T-helper 2 cell (primary cell): ENCODE measurements around the gene KCND2.
"Not testable (repeated sequence)": the region's sequence is repeated elsewhere in the genome, so short reads cannot be mapped to it uniquely, and the experiment has no call there.

Source experiments
- DNase-seq, 5 experiments: peaks; one replicate each; pipeline versions ENCODE4 v3.0.0 to v3.0.0-alpha.2; 2012 to 2022

The KCND2 gene

DNA sequence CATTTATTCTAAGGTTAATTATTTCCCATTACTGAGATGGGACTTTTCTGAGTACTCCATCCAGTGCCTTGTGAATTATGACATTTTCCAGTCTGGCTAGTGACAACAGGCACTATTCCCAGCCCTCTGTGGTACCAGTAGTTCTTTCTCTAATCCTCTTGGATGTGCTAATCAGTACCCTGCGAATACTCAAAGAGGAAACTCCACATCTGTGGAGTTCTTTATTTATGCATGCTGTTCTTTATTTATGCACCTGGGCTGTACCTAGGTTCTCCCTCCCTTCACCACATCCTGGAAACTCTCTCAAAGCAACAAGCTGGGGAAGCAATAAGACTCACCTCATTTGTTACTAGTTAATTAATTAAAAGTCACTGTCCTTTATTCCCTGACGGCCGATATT, 501.5 kb downstream of the KCND2 start:
- no peak for DNase-seq

DNA sequence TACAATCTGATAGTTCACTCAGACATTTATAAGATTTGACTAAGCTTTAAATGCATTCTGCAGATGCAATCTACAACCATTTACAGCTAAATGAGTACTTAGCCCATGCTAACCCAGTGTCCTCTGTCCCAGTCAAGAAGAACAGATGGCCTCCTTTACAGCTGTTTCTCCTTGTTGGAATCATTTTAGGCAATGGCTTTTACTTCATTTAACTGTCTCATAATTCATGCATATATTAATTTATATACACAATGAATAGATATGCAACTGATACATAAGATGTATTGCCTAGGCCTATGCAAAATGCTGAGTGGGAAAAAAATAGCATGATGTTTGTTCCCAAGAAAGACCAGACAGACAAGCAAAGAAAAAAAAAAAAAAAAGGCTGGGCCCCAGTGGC, 502.8 kb downstream of the KCND2 start:
- no peak for DNase-seq

DNA sequence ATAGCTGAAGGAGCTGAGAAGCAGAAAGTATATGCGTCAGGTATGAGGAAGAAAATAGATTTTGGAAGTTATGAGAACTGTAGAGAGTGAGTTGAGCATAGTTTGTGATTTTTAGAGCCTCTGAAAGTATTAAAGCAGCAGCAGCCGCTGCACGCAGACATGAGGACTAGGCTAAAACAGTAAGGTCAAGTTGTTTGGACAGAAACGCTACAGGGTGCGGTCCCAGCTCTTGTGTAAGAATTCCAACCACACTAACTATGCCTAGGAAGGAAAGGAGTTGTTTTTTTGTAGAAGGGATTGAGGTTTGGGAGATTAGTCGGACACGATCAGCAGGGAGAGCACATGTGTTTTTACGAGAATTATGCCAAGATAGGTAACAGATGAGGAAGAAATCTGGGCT, 506.1 kb downstream of the KCND2 start:
- DNase-seq: not testable (repeated sequence)

DNA sequence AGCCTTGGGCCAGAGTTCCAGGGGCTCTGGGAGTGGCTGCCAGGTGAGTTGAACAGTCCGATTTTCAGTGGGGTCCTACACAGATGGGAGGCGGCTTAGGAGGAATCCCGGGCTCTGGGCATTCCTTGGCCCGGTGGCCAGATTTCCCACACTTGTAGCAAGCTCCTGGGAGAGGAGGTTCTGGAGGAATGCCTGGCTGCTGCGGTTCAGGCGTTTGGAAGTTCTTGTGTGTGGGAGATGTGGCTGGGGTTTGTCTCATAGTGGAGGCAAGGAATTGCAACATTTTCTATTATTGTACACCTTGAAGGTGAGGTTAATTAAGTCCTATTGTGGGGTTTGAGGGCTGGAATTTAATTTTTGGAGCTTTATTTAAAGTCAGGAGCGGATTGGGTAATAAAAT, 507.5 kb downstream of the KCND2 start:
- DNase-seq: not testable (repeated sequence)

DNA sequence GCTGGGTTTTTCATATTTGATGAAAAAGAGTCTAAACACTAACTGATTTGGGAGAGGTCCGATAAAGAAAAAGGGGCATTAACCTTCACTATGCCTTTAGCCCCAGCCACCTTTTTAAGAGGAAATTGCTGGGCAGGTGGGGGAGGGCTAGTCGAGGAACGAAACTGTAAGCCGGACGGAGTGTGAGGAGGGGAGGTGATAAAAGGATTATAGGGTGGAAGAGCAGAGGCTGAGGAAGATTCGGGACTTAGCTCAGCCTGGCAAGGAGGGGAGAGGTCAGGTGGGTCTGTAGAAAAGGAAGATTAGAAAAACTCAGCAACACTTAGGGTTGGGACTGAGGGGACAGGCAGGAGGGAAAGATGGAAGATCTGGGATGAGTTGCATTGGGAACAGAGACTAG, 508.0 kb downstream of the KCND2 start:
- DNase-seq: no peak

DNA sequence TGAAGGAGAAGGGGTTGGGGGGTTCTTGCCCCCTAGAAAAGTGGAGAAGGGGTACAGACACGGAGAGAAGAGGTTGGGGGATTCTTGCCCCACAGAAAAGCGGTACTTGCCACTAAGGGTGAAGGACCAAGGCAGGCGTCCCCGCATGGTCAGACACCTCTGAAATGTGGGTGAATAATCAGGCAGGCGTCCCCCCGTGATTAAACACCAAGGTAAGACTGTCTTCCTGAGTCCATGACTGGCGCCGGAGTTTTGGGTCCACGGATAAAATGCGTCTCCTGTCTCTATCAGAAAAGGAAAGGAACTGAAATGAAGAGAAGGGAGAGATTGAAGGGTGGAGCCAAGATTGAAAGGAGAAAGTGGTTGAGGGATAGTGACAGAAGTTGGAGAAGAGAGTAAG, 508.9 kb downstream of the KCND2 start:
- DNase-seq: not testable (repeated sequence)

DNA sequence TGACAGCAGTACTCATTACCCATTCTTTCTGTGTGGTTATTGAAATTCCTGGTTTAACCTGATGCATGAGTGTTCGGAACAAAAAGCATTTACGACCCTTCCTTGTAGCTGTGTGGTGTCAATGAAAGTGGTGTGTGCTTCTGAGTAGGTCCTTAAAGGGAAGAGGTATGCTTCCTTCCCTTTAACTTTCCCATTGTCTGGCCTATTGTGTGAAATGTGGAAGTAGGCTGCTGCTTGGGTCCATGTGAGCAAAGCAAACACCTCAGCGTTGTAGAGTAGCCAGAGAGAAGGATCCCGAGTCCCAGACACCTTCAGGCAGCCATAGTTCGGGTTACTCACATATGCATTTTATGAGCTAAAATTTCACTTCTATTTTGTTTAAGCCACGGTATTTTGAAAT, 510.3 kb downstream of the KCND2 start:
- no peak for DNase-seq

DNA sequence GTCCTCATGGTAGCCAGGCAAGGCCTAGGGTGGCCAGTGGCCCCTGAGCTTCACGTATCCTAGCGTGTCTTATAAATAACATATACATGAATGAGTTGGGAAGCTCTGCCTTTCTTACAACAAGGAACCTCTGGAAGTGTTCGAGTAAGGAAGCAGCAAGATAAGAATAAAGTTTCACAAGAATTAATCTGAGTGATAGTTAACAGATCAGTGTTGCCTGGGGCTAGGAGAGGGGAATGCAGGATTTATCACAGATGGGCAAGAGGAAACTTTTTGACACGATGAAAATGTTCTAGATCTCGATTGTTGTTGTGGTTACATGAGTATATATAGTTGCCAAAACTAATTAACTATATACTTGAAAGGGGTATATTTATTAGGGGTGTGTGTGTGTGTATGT, 510.7 kb downstream of the KCND2 start:
- DNase-seq: no peak

DNA sequence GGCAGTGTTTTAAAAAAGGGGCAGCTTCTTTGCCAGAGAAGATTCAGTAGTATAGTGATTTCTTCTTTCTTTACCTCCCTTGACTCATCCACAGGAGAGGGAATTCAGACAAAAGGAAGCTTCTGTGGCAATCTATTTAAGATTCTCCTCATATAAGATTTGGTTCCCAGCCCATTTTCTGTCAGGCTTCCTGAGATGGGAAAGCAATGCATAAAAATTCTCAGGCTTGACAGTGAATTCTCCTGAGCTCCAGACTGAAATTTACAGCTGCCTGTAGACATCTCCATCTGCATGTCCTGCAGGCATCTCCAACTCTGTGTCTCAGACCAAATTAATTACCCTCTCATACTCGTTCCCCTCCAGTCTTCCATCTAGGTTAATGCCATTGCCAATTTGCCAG, 512.1 kb downstream of the KCND2 start:
- DNase-seq: no peak

DNA sequence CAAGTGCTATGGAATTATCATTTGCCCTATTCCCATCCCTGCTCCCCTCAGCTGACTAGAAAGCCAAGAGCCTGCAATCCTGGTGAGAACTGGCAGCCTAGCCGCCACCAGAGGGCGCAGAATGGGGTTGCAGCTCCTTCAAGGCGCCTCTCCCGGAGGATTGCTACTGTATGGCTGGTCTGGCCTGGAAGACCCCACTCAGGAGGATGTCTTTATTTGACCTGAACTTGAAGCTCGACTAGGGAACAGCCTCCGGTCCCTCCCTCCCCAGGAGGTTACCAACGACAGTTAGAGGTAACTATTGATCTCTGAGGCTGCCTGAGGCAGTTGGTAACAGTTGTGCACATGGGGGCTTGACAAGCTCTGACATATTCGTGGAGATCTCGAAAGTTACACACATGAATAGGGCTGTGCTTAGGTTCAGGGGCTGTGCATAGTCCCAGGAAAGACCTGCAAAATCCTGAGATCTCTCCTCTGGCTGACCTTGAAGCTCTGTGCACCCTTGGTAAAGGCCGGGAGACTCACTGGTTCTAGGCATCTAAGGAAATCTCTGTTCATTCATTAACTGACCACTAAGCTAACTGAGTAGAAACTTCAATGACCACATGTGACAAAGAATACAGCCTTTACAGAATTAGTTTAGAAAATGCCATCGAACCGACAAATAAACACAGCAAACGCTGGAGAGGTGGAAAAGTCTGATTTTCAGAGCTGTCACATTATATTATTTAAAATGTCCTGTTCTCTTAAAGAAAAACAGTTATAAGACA, 519.3 kb downstream of the KCND2 start:
- DNase-seq: peak in 4 of 5 experiments; percentile 10 to 51 (median 40)

DNA sequence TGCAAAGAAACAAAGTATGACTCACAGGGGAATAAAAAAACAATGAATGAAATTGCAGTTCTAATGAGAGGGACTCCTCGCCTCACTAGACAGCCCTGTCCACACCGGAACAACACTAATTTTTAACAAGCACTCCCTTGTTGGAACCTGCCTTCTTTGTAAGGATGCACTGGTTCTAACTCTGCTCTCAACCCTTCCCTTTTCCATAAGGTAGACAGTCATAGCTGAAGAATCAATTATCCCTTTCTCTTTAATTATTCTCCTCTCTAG, 519.8 kb downstream of the KCND2 start:
- DNase-seq: no peak

DNA sequence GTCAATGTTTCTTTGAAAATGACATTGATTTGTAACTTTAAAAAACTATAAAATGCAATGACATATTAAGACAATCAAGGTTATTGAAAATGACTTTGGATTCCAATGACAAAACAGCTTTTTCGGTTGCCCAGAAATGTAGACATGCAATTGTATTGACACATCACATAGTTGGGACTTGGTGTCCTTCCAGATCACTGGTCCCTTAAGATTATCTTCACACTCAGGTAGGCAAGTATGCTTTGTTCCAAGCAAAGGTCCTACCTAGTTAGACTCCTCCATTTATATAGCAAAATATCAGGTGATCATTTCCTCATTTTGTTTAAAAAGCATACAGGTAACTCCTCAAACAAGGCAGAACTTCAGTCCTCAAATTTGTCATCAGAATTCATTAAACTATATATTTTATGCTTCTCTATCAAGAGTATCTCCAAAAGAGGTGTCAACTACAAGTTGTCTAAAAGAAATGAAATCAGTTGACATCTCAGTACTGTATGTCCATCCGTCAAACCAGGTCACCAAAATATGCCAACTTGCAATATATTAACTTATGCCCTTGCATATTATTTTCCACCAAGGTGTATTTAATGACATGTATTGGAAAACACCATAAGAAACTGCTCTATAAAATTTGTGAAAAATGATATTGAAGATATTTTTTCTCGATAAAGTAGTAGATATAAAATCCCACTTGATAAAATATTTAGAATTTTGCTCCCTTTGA, 520.4 kb downstream of the KCND2 start:
- no peak for DNase-seq

DNA sequence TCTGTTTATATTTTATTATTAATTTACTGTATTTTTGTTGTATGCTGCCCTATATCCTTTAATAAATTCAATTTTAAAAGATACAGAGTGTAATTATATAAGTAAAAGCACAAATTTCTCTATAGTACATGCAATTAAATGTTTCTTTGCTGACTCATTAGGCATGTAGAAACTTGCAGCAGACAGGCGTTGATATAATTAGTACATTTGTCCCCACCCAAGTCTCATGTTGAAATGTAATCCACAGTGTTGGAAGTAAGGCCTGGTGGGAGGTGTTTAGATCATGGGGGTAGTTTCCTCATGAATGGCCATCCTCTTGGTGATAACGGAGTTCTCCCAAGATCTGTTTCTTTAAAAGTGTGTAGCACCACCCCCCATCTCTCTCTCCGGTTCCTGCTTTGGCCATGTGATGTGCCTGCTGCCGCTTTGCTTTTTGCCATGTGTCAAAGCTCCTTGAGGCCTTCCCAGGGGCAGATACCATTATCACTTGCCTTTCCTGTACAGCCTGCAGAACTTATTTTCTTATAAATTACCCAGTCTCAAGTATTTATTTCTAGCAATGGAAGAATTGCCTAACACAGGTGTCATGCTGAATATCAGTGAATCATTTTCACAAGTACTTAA, 521.2 kb downstream of the KCND2 start:
- no peak for DNase-seq

DNA sequence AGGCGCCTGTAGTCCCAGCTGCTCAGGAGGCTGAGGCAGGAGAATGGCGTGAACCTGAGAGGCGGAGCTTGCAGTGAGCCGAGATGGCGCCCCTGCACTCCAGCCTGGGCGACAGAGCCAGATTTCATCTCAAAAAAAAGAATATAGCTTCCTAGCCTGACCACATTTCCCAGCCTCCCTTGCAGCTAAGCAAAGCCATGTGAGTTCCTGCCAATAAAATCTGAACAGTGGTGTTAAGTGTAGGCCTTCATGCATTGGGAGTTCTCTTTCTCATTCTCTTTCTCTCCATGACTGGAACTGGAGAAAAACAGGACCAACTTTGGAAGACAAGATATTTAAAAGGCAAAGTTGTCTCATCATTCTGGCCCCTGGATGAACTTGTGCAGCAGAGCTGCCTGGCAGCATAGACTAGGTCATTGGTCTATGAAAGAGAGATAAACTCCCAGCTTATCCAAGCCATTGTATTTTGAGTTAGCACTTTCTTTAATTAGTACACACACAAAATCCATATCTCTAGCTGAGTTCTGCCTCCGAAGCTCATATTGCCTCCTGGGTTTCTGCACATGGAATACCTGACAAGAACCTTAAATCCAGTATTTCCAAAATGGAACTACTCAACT, 524.2 kb downstream of the KCND2 start:
- no peak for DNase-seq

DNA sequence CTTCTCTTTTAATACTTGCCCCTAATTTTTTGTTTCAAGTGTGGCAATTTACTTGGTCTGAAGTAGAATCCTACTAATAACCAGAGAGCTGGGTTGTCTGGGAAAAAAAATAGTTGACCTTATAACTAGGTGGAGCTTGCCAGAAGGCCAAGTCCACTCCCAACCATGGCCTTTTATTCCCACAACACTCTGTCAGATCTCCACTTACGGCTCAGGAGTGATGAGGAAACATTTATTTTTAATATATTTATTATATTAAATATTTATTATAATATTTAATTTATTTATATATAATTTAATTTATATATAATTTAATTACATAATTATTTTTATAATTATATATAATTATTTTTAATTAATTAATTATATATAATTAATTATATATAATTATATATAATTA, 526.2 kb downstream of the KCND2 start:
- DNase-seq: no peak
